Activated naive CD4-positive, alpha-beta T cell treated with Interleukin-2 at 50 U/mL for 16 hours (primary cell): ENCODE results near the gene RIMS1.
"Not testable (repeated sequence)": the region's sequence is repeated elsewhere in the genome, so short reads cannot be mapped to it uniquely, and the experiment has no call there.

Experiments used
- DNase-seq: peaks from one replicate; pipeline ENCODE4 v3.0.0-alpha.2; 2020

The RIMS1 gene

DNA sequence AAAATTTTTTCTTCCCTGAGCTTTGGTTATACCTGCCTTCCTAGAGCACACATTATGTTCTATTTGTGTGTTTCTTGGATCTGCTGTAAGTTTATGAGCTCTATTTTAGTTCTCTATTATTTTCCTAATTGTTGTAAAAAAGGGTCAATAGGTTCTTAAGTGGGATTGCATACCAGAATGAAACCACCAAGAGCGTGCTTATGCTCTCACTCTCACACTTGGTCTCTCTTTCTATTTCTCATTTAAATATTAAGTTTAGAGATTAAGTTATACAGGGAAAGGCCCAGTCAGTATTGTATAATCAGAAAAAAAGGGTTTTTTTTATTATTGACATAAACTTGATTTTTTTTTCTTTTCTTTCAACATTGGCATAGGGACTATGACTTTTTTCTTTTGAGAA, 96.8 kb downstream of the RIMS1 start:
- DNase-seq, result no peak

DNA sequence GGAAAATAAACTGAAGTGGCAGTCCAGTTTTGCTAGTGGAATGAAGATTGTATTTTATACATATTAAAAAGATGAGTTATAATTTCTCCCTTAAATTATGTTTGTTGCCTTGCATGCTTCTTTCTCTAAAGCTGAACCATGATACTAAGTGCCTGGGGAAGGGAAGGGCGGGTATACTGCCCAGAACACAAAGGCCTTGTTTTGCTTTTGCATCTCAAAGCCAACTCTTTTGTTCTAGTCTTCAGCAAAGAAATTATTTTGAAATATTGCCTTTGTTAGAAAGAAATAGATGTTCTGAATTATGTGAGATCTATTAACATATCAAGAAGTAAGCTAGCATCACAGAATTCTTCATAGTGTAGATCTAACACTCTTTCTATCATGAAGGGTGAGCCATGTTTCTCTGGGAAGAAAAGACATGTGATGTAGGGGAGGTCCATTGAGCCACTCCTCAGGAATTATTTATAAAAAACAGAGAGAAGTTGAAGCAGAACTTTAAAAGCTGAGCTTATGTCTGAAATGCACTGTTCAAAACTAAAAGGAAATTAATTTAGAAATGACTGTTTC, 108.4 kb downstream of the RIMS1 start:
- DNase-seq, result no peak

- DNase-seq, result no peak
Observed at GRCh38 chr6:71997341-71997740, 111.0 kb downstream of the RIMS1 start.

DNA sequence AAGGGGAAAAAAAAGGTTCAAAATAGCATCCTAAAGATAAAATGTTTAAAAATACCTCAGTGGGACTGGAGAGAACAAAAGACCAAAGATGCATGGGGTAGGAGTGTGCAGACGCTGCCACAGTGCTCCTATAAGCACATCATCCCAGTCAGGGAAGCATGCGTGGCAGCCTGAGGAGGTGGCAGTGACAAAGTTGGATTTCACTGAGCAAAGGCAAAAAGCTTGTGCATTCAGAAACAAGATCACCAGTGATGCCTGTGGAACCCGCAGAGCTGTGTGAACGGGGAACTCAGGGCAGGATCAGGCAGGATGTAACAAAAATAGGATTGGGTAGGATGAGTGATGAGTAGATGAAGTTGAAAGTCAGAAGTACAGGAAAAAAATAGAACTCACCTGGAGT, 116.1 kb downstream of the RIMS1 start:
- no peak for DNase-seq

DNA sequence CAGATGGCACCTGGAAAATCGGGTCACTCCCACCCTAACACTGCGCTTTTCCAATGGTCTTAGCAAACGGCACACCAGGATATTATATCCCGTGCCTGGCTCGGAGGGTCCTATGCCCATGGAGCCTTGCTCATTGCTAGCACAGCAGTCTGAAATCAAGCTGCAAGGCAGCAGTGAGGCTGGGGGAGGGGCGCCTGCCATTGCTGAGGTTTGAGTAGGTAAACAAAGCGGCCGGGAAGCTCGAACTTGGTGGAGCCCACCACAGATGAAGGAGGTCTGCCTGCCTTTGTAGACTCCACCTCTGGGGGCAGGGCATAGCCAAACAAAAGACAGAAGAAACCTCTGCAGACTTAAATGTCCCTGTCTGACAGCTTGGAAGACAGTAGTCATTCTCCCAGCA, 120.2 kb downstream of the RIMS1 start:
- not testable (repeated sequence) for DNase-seq

- no peak for DNase-seq
Observed at GRCh38 chr6:72022830-72023229, 136.5 kb downstream of the RIMS1 start.

DNA sequence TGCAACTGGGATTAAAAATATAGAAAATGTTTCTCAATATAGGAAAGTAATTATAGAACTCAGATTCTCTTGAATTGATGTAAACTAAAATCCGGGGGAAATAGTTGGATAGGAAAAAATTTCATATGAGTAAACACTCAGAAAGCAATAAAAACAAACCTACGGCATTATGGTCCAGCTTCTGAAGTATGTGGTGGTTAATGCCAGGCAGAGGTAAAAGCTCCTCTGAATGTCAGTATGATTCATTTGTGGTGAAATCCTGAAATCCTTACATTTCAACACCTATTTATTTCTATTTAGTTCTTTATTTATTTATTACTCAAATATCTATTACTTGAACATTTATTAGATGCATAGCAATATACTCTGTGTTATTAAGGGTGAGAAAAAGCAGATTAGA, 145.1 kb downstream of the RIMS1 start:
- DNase-seq, result no peak

DNA sequence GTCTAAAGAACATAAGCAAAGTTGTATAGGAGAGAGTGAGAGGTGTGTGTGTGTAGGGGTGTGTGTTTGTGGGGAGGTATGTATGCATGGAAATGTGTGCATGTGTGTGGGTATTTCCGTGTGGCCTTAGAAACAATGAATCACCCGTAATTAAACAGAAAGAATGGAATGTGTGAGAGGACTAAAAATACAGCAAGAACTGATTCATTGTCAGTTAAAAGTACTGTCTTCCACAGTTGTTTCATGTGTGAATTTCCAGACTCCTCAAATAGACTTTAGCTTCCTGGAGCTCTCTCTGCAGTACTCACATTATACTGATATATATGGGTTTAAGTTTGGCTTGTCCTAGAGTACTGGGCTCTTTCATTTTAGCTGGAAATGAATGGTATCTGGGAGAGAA, 145.7 kb downstream of the RIMS1 start:
- no peak for DNase-seq

GRCh38 chr6:72035486-72035885, 149.1 kb downstream of the RIMS1 start:
- DNase-seq, result no peak

- no peak for DNase-seq
Observed at GRCh38 chr6:72035966-72036365, 149.6 kb downstream of the RIMS1 start.

DNA sequence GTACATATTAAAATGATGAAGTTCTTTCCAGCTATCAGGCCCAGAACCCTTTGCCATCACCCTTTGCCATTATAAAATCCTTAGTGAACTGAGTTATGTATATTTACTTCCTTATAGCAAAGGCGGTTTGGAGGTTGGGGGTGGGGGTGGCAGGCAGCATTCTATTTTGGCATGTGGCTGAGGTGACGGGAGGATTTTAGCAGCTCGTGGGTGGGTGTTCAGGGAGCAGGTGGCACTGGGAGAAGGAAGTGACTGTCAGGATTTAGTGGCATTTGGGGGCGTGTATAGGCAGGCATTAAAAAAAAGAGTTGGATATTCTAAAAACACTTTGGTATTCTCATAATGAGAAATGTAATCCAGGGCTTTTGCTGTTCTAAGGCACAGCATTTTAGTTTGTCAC, 150.7 kb downstream of the RIMS1 start:
- no peak for DNase-seq

DNA sequence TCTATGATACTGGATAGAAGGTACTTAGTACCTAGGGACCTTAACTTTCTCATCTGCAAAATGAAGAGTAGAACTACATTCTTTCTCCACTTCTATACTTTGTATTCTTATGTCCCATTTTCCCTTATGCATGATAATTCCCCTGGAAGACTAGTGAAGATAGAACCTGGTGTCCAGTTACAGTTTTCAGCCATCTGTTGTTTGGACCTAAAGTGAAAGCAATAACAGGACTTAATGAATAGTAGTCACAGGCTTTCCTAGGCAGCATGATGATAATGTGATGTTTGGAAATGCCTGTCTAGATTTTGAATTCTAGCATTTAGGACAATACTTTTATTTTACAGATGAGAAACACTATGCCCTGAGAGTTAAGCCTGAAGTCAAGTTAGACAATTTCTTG, 153.8 kb downstream of the RIMS1 start:
- no peak for DNase-seq

DNA sequence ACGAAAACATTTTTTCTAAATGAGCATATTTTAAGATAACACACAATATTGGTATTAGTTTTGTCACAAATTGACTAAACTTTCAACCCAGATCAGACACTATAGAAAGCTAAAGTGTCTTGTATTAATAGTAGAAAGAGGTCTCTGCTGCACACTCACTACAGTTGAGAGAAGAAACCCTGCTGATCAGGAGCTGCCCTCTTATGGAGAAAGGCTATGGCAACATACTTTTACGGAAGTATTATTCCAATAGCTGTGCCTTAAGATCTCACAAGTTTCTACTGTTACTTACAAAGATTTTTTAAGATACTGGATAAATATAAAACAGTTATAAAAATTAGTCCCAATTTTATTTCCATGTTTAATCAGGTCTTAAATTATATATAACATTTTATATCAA, 155.7 kb downstream of the RIMS1 start:
- no peak for DNase-seq

DNA sequence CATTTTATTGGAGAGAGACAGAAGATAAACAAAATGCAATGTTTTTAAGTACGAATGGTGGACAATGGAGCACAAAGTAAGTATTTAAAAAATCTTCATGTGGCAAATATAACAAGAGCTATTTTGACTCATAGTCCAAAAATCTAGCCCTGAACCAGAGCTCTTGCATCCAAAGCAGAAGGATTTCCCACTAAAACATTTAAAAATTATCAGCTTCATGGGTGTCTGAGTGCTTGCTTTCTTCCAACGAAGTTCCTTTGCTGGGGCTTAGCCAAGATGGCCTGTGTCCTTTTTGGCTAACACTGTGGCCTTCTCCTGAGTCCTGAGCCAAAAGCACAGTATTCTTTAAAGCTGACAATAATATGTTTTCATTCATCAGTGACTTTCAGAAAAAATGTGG, 161.7 kb downstream of the RIMS1 start:
- no peak for DNase-seq

DNA sequence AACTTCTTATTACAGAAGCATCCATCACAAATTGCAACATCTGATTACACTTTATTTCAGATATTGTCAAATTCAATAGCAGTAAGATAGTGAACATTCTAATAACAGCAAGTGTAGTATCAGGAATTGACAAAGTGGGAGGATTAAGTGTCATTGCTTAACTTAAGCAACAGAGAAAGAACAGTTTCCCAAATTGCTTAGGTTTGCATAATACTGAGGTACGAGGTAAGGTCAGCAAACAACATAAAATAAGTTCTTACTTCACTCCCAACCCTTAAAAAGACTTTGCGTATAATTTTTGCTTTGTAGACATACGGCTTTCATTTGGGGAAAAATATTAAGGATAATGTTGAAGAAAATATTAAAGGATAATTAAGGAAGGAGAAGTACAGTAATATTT, 163.0 kb downstream of the RIMS1 start:
- DNase-seq, result no peak

GRCh38 chr6:72061286-72061685, 174.9 kb downstream of the RIMS1 start:
- no peak for DNase-seq

DNA sequence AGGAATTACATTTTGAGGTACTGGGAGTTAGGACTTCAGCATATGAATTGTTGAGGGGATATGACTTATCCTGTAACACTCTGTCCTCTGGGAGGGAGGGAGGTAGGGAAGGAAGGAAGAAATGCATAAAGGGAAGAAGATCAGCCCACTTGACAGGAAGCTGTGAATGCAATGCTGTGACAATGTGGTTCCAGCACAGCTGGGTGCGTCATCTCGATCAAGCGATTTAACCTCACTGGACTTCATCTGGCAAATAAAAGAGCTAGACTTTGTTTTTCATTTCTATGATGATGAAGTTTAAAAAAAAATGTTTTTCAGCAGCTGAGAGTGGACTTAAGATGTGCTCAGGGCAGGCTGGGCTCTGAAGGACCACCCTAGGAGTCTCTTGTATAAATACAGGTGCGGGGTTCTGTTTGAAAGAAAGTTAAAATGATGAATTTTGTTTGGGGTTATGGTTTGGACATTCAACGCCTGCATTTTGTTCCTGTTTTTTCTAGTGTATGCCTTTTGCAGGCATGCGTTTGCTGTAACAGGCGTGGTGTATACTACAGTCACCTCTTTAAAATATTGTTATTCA, 178.1 kb downstream of the RIMS1 start:
- no peak for DNase-seq

- no peak for DNase-seq
Observed at GRCh38 chr6:72078096-72078495, 191.7 kb downstream of the RIMS1 start.

- no peak for DNase-seq
Observed at GRCh38 chr6:72080260-72080941, 194.1 kb downstream of the RIMS1 start.

GRCh38 chr6:72081871-72082270, 195.5 kb downstream of the RIMS1 start:
- no peak for DNase-seq

DNA sequence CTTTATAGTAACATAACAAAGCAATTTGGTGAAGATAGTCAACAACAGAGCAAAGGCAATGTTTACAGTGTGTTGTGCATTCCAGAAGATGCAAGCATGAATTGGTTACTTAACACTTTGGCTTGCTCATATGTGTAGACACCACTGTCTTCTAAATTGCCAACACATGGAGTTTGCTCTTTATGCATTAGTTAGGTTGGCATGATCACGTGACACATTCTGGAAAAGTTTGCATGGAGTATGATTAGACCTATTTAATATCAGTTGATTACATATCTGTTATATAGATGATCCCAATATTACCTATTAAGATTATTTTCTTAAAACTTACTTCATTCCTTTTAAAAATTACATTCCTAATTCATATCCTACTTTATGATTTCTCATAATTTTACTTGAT, 197.6 kb downstream of the RIMS1 start:
- no peak for DNase-seq

DNA sequence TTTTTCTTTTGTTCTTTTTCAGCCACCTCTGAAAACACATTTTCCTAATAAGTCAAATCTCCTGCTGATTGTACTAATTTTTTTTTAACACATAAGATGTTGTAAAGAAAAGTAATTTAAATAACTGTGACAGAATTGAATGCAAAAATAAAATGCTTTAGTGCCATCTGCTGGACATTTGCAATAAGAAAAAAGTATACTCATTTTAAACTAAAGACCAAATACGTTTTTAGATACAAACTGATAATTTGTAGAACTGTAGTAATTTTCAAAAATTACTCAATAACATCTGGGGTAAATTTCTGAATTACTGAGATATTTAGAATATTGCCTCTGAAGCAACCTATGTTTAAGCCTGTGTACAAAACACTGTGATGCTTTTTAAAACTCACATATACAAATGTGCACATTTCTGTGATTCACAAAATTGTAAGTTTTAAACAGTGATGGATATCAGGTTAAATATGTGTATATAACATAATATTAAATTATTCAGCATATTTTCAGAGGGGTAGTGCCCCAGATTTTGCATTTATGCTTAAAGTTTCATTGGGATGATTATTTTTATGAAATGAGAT, 198.7 kb downstream of the RIMS1 start:
- DNase-seq, result no peak

- no peak for DNase-seq
Observed at GRCh38 chr6:72094506-72094905, 208.2 kb downstream of the RIMS1 start.

DNA sequence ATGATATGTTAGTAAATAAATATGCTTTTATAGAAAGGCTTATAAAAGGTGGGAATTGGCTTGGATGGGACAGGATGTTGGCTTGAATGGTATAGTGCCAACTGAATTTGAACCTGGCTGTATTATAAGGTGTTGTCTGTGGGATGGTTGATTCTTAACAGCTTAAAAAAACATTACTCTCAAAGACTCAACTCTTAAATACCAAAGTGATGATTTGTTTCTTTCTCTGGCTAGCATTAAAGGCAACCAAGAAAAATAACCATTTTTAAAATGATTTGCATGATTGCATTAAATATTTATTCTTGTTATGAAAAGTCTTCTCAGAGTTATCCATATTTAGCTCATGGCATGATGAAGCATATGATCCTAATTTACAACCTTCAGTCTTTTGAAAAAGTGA, 216.2 kb downstream of the RIMS1 start:
- no peak for DNase-seq

DNA sequence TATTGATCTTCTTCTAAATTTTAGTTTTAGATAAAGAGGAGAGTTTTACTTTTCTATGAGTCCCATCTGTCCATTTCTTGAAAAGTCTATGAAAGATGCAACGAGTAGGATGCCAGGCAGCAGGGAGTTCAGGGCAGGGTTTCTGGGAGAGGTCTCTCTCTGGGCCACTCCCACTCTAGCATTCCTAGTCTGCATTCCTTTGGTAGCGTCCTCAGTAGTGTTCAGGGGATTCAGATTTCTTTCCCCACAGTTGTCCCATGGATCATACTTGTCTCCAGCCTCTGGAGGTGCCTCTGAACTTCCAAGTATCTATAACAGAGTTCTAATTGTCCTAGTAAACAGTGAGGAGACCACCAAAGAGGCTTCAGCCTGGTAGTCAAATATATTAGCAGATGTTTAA, 225.3 kb downstream of the RIMS1 start:
- no peak for DNase-seq
